ENCODE data around the gene MCC.
A peak's percentile ranks its signal among the peaks of the same experiment; 100 is the strongest.

Gene MCC

DNA sequence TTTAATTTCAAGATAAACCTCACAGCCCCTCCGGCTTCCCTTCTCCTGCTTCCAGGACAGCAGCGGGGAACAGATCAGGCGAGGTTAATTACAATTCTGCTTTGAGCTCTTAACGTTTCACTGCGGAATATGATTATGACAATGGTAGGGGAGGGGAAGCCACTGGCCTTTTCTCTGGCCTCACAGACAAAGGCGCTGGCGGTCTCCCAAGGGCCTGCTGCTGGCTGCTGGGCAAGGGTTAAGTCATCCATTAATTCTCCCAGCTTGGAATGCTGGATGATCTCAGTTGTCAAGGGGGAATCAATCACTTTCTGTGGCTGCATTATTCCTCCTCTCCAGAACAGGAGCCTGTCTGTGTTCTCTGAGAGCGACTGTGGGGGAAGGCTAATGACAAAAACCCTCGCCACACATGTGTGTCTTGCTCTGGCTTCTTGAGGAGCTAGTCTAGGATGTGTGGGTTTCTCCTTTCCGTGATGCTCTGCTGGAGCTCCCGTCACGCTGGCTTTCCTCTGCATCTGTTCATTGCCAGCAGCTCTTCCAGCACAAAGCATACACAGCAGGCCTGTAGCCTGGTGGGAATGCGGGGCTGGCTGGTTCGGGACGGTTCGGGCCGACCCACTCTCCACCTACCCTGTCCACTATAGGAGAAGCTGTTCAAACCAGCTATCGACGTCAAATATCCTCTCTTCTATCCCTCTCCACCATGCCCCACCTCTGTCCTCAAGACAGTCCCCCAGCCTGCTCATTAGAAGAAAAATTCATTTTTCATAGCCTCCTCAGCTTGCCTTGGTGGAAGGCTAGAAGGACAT, 428.8 kb downstream of the MCC start:
- H4K5ac ChIP-seq (ENCODE audit: low read length) = no peak overlapping the region
- H3K4ac ChIP-seq (ENCODE audit: low read depth, low read length) = no peak overlapping the region
- DNase-seq = no peak
- H3K18ac ChIP-seq (ENCODE audit: low read length) = no peak overlapping the region
- H4K8ac ChIP-seq (ENCODE audit: low read depth, low read length) = no peak overlapping the region
- no peaks in the 10 kb centered on the region for H3K27me3 ChIP-seq (ENCODE audit: insufficient read depth, low read length, poor library complexity)
- no peaks in the 10 kb centered on the region for H3K79me2 ChIP-seq (ENCODE audit: control insufficient read depth, insufficient read depth, low read length)
- H3K56ac ChIP-seq (ENCODE audit: low read length) = no peak overlapping the region
- H2BK120ac ChIP-seq (ENCODE audit: low read depth, low read length) = no peak overlapping the region
- peaks cover 2% of the 10 kb centered on the region for H3K79me1 ChIP-seq (ENCODE audit: low read length)
- H3K4me3 ChIP-seq (ENCODE audit: low read length) = no peak overlapping the region
- WGBS (ENCODE audit: extremely low coverage, insufficient coverage, low lambda C conversion rate) = no CpG with 5 or more reads among the region's 19 CpGs
- peaks cover 4% of the 10 kb centered on the region for H3K36me3 ChIP-seq (ENCODE audit: control insufficient read depth, insufficient read depth, low read length)
- H2BK5ac ChIP-seq (ENCODE audit: low read length) = no peak overlapping the region
- H3K4me1 ChIP-seq (ENCODE audit: control insufficient read depth, low read depth, low read length) = no peaks in the 10 kb centered on the region
- H3K9ac ChIP-seq (ENCODE audit: low read length) = no peak overlapping the region
- H3K27ac ChIP-seq (ENCODE audit: low read depth, low read length) = no peak overlapping the region
- no peak overlapping the region for H2BK15ac ChIP-seq (replicated peaks; ENCODE audit: low read depth)
- no peak overlapping the region for H2AK5ac ChIP-seq (ENCODE audit: low read length)
- H3K4me2 ChIP-seq (ENCODE audit: low read length) = no peak overlapping the region
- H3K23ac ChIP-seq (ENCODE audit: low read length) = no peak overlapping the region

GRCh38 chr5:113058706-113059226, 429.5 kb downstream of the MCC start:
- H3K18ac ChIP-seq (ENCODE audit: low read length) = no peak overlapping the region
- peaks cover 2% of the 10 kb centered on the region for H3K79me1 ChIP-seq (ENCODE audit: low read length)
- no peak overlapping the region for H3K23ac ChIP-seq (ENCODE audit: low read length)
- no peak overlapping the region for H3K4me2 ChIP-seq (ENCODE audit: low read length)
- H2BK15ac ChIP-seq (replicated peaks; ENCODE audit: low read depth) = no peak overlapping the region
- no peak overlapping the region for H2BK5ac ChIP-seq (ENCODE audit: low read length)
- no peak overlapping the region for H2AK5ac ChIP-seq (ENCODE audit: low read length)
- no peaks in the 10 kb centered on the region for H3K79me2 ChIP-seq (ENCODE audit: control insufficient read depth, insufficient read depth, low read length)
- H3K4ac ChIP-seq (ENCODE audit: low read depth, low read length) = no peak overlapping the region
- H4K8ac ChIP-seq (ENCODE audit: low read depth, low read length) = no peak overlapping the region
- no peak overlapping the region for H3K27ac ChIP-seq (ENCODE audit: low read depth, low read length)
- WGBS (ENCODE audit: extremely low coverage, insufficient coverage, low lambda C conversion rate) = no CpG with 5 or more reads among the region's 6 CpGs
- no peaks in the 10 kb centered on the region for H3K27me3 ChIP-seq (ENCODE audit: insufficient read depth, low read length, poor library complexity)
- H3K56ac ChIP-seq (ENCODE audit: low read length) = no peak overlapping the region
- H3K9ac ChIP-seq (ENCODE audit: low read length) = no peak overlapping the region
- H3K36me3 ChIP-seq (ENCODE audit: control insufficient read depth, insufficient read depth, low read length) = peaks cover 3% of the 10 kb centered on the region
- no peak for DNase-seq
- H4K5ac ChIP-seq (ENCODE audit: low read length) = no peak overlapping the region
- no peaks in the 10 kb centered on the region for H3K4me1 ChIP-seq (ENCODE audit: control insufficient read depth, low read depth, low read length)
- no peak overlapping the region for H2BK120ac ChIP-seq (ENCODE audit: low read depth, low read length)
- no peak overlapping the region for H3K4me3 ChIP-seq (ENCODE audit: low read length)

GRCh38 chr5:113058269-113058668, 430.0 kb downstream of the MCC start:
- H3K9ac ChIP-seq (ENCODE audit: low read length) = no peak overlapping the region
- no peak overlapping the region for H3K4me3 ChIP-seq (ENCODE audit: low read length)
- peaks cover 3% of the 10 kb centered on the region for H3K36me3 ChIP-seq (ENCODE audit: control insufficient read depth, insufficient read depth, low read length)
- no peaks in the 10 kb centered on the region for H3K79me2 ChIP-seq (ENCODE audit: control insufficient read depth, insufficient read depth, low read length)
- no peak overlapping the region for H3K4me2 ChIP-seq (ENCODE audit: low read length)
- no peaks in the 10 kb centered on the region for H3K27me3 ChIP-seq (ENCODE audit: insufficient read depth, low read length, poor library complexity)
- H3K79me1 ChIP-seq (ENCODE audit: low read length) = peaks cover 2% of the 10 kb centered on the region
- H4K8ac ChIP-seq (ENCODE audit: low read depth, low read length) = no peak overlapping the region
- H2BK5ac ChIP-seq (ENCODE audit: low read length) = no peak overlapping the region
- H4K5ac ChIP-seq (ENCODE audit: low read length) = no peak overlapping the region
- no peaks in the 10 kb centered on the region for H3K4me1 ChIP-seq (ENCODE audit: control insufficient read depth, low read depth, low read length)
- no peak overlapping the region for H3K4ac ChIP-seq (ENCODE audit: low read depth, low read length)
- H3K18ac ChIP-seq (ENCODE audit: low read length) = no peak overlapping the region
- H3K23ac ChIP-seq (ENCODE audit: low read length) = no peak overlapping the region
- no CpG with 5 or more reads among the region's 5 CpGs for WGBS (ENCODE audit: extremely low coverage, insufficient coverage, low lambda C conversion rate)
- no peak overlapping the region for H2AK5ac ChIP-seq (ENCODE audit: low read length)
- no peak overlapping the region for H3K56ac ChIP-seq (ENCODE audit: low read length)
- no peak overlapping the region for H2BK15ac ChIP-seq (replicated peaks; ENCODE audit: low read depth)
- peak; percentile 51 for DNase-seq
- no peak overlapping the region for H3K27ac ChIP-seq (ENCODE audit: low read depth, low read length)
- H2BK120ac ChIP-seq (ENCODE audit: low read depth, low read length) = no peak overlapping the region

DNA sequence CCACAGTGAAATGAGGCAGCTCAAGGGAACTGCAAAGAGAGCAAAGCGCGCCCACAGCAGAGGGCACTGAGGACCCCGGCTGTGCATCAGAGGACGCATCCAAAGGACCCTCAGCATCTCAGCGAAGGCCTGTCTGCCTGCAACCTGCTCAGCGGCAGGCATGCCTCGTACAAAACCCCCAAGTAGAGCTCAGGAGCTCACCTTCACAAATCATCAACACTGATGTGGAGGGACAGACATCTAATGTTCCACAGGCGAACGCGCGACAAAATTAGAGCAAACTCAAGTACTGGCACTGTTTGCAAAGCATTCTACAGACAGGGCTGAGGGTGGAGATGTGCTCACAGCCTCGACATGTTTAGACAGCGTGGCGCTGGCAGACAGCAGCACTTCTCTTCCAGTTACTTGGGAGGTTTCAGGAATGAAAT, 430.7 kb downstream of the MCC start:
- Histone ChIP-seq H2BK15ac (replicated peaks; ENCODE audit: low read depth) (no peak overlapping the region), H3K4ac (ENCODE audit: low read depth, low read length) (no peak overlapping the region), H2AK5ac (ENCODE audit: low read length) (no peak overlapping the region), H4K5ac (ENCODE audit: low read length) (no peak overlapping the region), H3K79me2 (ENCODE audit: control insufficient read depth, insufficient read depth, low read length) (no peaks in the 10 kb centered on the region), H4K8ac (ENCODE audit: low read depth, low read length) (no peak overlapping the region), H3K79me1 (ENCODE audit: low read length) (peaks cover 2% of the 10 kb centered on the region), H3K4me2 (ENCODE audit: low read length) (no peak overlapping the region), H3K18ac (ENCODE audit: low read length) (no peak overlapping the region), H2BK120ac (ENCODE audit: low read depth, low read length) (no peak overlapping the region), H2BK5ac (ENCODE audit: low read length) (no peak overlapping the region), H3K9ac (ENCODE audit: low read length) (no peak overlapping the region), H3K27ac (ENCODE audit: low read depth, low read length) (no peak overlapping the region), H3K4me3 (ENCODE audit: low read length) (no peak overlapping the region), H3K4me1 (ENCODE audit: control insufficient read depth, low read depth, low read length) (no peaks in the 10 kb centered on the region), H3K36me3 (ENCODE audit: control insufficient read depth, insufficient read depth, low read length) (peaks cover 3% of the 10 kb centered on the region), H3K56ac (ENCODE audit: low read length) (no peak overlapping the region), H3K23ac (ENCODE audit: low read length) (no peak overlapping the region), H3K27me3 (ENCODE audit: insufficient read depth, low read length, poor library complexity) (no peaks in the 10 kb centered on the region)
- no CpG with 5 or more reads among the region's 14 CpGs for WGBS (ENCODE audit: extremely low coverage, insufficient coverage, low lambda C conversion rate)
- no peak for DNase-seq

GRCh38 chr5:113056988-113057387, 431.3 kb downstream of the MCC start:
- no CpG with 5 or more reads among the region's 5 CpGs for WGBS (ENCODE audit: extremely low coverage, insufficient coverage, low lambda C conversion rate)
- H3K27me3 ChIP-seq (ENCODE audit: insufficient read depth, low read length, poor library complexity) = no peaks in the 10 kb centered on the region
- no peak overlapping the region for H3K4ac ChIP-seq (ENCODE audit: low read depth, low read length)
- no peak overlapping the region for H2AK5ac ChIP-seq (ENCODE audit: low read length)
- no peaks in the 10 kb centered on the region for H3K4me1 ChIP-seq (ENCODE audit: control insufficient read depth, low read depth, low read length)
- H3K27ac ChIP-seq (ENCODE audit: low read depth, low read length) = no peak overlapping the region
- H3K79me1 ChIP-seq (ENCODE audit: low read length) = peaks cover 2% of the 10 kb centered on the region
- no peak for DNase-seq
- H2BK5ac ChIP-seq (ENCODE audit: low read length) = no peak overlapping the region
- H3K9ac ChIP-seq (ENCODE audit: low read length) = no peak overlapping the region
- H3K18ac ChIP-seq (ENCODE audit: low read length) = no peak overlapping the region
- no peak overlapping the region for H2BK15ac ChIP-seq (replicated peaks; ENCODE audit: low read depth)
- H4K8ac ChIP-seq (ENCODE audit: low read depth, low read length) = no peak overlapping the region
- no peak overlapping the region for H2BK120ac ChIP-seq (ENCODE audit: low read depth, low read length)
- no peak overlapping the region for H4K5ac ChIP-seq (ENCODE audit: low read length)
- H3K36me3 ChIP-seq (ENCODE audit: control insufficient read depth, insufficient read depth, low read length) = peaks cover 3% of the 10 kb centered on the region
- H3K4me3 ChIP-seq (ENCODE audit: low read length) = no peak overlapping the region
- no peaks in the 10 kb centered on the region for H3K79me2 ChIP-seq (ENCODE audit: control insufficient read depth, insufficient read depth, low read length)
- no peak overlapping the region for H3K4me2 ChIP-seq (ENCODE audit: low read length)
- no peak overlapping the region for H3K56ac ChIP-seq (ENCODE audit: low read length)
- H3K23ac ChIP-seq (ENCODE audit: low read length) = no peak overlapping the region

All from mesendoderm (in vitro differentiated cells).